ENCODE data around the gene CRYL1.
A peak's percentile ranks its signal among the peaks of the same experiment; 100 is the strongest.

The CRYL1 gene

DNA sequence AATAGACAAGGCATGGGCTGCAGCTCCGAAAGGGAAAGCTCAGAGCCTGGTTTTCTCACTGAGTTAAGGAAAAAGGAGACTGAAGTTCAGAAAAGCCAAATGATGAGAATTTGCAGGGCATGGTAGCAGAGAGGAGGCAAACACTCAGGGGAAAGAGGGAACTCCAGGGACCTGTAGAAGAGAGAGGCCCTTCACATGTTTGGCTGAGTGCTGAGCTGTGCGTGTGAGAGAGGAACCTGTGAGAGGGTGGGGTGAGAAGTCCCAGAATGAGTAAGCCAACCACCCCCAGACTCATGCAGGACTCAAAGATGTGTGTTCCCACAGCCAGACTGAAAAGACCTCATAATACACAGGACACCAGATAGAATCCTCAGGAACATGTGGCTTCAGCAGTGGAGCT is 2.8 kb upstream of the CRYL1 start:
- no peak for DNase-seq (ENCODE audit: low read depth, low spot score)

DNA sequence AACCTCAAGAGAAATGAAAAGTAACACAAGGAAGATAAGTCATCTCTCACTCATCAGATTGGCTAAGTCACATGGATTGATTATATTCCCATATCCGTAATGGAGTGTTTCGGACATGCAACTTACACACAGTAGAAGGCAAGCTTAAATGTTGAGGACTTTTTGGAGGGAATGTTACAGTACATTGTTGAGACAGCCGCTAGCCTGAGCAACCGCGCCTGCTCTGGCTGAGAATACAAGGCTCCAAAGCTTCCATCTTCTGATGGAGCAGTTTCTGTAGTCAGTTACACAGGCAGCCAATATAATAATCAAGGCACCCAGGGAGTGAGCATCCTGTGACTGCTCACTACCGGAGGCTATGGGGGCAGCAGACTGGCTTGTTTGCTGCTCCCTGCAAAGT is 1.0 kb upstream of the CRYL1 start:
- no peak for DNase-seq (ENCODE audit: low read depth, low spot score)

DNA sequence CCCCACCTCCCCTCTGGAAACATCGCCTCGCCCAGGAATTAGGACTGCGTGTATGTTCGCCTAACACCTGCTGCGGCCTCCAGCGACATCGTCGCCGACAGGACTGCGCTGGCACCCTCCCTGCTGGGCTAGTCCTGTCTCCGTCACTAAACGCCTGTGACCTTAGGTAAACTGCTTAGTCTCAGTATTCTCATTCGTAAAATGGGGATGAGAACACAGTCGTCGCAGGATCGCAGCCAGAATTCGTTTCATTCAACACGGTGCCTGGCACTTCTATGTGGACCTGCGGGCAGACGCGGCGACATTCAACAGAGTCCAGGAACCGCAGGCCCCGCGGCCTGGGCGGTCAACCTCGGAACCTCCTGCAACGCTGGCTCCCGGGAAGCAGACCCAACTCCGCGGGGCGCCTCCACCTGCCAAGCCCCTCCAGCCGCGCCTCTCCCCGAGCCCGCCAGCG is 485 bp downstream of the CRYL1 start:
- no peak for DNase-seq (ENCODE audit: low read depth, low spot score)

- no peak for DNase-seq (ENCODE audit: low read depth, low spot score)
Measured at GRCh38 chr13:20521364-20522115, 4.1 kb downstream of the CRYL1 start.

GRCh38 chr13:20519875-20520274 is 5.8 kb downstream of the CRYL1 start:
- DNase-seq (ENCODE audit: low read depth, low spot score) = no peak

DNA sequence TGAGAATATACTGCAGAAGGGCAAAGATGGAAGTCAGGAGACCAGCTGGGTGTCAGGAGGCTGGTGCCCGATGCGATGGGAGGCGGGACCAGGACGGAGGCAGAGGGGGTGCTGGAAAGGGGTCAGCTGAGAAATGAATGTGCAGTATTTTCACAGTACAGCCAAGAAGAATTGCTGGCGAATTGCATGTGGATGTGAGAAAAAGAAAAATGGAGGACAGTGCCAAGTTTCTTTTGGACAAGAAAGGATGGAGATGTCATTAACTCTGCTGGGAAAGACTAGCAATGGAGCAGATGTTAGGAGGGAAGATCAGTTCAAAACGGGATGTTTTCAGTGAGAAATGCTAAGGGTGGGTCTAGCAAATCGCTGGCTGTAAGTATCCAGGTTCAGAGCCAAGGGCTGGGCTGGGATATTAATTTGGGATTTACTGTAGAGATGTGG is 7.0 kb downstream of the CRYL1 start:
- no peak for DNase-seq (ENCODE audit: low read depth, low spot score)

GRCh38 chr13:20514866-20515265 is 10.8 kb downstream of the CRYL1 start:
- no peak for DNase-seq (ENCODE audit: low read depth, low spot score)

DNA sequence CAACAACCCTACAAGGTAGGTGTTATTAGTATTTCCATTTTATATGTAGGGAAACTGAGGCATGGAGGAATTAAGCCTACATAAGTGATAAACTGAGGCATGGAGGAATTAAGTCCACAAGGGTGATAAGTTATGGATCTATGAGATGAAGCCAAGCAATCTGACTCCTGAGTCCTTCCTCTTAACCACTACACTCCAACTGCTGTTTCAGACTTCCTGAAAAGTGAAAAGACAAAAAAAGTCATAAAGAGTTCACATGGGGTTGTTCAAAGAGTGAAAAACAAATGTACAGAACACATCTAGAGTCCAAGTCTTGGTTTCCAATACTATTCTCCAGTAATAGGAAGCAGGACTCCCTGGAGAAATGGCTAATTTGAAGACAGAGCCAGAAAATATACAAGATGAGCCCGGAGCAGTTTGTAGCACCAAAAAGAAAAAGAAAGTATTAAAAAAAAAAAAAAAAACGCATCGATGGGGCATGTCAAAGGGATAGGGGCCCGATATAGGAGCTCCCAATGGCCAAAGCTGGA is 12.1 kb downstream of the CRYL1 start:
- DNase-seq (ENCODE audit: low read depth, low spot score) = no peak

DNA sequence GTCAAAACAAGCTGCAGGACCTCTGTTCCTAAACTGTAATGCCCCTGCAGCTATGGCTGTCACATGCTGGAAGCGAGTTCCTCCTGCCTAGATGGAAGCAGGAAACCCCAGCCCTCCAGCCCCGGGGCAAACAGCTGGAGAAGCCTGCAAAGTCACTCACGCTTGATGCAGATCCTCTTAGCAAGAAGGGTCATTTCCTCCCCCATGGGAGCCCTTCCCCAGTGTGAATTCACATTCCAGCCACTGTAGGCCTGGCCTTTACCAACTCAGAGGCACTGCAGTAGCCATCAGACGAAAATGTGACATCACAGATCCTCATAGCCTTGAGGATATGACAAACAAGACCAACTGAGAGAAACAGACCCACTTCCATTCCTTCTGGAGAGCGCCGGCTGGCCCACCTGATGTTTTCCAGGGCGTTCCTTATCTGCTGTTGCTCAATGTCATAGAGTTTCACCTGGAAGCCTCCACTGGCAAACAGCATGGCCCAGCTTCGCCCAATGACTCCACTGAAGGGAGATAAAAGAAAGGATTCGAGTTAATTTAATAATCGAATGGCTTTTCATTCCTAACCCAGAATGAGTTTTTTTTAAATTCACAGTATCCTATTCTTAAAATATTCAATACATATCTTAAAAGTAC is 13.5 kb downstream of the CRYL1 start:
- DNase-seq (ENCODE audit: low read depth, low spot score) = no peak

- DNase-seq (ENCODE audit: low read depth, low spot score) = no peak
Measured at GRCh38 chr13:20506696-20507095, 19.0 kb downstream of the CRYL1 start.

- no peak for DNase-seq (ENCODE audit: low read depth, low spot score)
Measured at GRCh38 chr13:20505405-20506366, 20.0 kb downstream of the CRYL1 start.

DNA sequence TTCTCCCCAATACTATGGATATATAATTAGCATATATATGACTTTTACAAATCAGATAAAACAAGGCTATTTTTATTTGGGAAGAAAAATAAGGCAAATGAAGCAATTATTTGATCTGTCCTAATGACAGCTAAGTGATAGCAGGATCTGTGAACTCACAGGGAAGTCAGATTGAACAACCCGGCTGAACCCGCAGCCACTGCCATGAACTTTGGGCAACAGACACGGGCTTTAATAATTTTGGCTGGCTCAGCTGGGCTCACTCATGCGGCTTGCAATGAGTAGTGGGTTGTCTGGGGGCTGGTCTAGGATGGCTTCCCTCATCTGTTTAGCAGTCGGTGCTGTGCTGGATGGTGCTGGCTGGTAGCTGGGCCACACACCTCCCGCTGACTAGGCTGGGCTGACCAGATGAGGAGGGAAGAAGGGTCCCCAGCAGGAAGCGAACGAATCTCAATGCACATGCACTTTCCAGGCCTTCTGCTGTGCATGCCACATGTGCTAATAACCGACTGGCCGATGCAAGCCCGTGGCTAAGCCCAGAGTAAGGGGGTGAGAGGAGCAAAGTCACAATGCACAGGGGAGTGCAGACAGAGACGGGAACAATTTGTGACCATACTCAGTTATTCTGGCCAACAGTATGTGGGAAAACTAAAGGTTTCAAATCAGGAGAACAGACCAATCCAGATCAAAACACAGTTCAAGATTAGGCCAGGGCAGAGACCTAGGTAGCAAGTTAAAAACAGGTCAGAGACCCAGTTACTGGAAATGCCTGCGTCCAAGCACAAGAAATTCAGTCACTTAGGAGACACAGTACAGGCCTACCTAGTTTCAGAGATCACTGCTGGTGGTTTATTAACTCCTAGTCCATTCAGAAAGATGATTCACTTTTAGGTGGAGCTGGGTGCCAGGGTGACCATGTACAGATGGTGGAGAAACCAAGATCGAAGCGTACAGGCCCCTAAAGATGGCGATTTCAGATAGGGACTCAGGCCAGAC is 22.3 kb downstream of the CRYL1 start:
- no peak for DNase-seq (ENCODE audit: low read depth, low spot score)

GRCh38 chr13:20501592-20501991 is 24.1 kb downstream of the CRYL1 start:
- no peak for DNase-seq (ENCODE audit: low read depth, low spot score)

- DNase-seq (ENCODE audit: low read depth, low spot score) = no peak
Measured at GRCh38 chr13:20501120-20501519, 24.5 kb downstream of the CRYL1 start.

- no peak for DNase-seq (ENCODE audit: low read depth, low spot score)
Measured at GRCh38 chr13:20499986-20500385, 25.7 kb downstream of the CRYL1 start.

GRCh38 chr13:20498659-20499058 is 27.0 kb downstream of the CRYL1 start:
- no peak for DNase-seq (ENCODE audit: low read depth, low spot score)

DNA sequence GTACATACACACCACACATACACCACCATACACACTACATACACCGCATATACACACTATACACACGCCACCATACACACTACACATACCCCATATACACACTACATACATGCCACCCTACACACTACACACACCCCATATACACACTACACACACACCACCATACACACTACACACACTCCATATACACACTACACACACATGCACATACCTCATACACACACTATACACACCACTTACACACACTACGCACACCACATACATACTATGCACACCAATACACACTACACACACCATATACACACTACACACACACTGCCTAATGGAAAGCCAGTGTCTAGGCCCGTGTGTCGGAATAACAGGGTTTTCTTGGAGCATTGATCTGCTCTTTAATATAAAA is 27.5 kb downstream of the CRYL1 start:
- no peak for DNase-seq (ENCODE audit: low read depth, low spot score)

GRCh38 chr13:20497006-20497775 is 28.5 kb downstream of the CRYL1 start:
- no peak for DNase-seq (ENCODE audit: low read depth, low spot score)

DNA sequence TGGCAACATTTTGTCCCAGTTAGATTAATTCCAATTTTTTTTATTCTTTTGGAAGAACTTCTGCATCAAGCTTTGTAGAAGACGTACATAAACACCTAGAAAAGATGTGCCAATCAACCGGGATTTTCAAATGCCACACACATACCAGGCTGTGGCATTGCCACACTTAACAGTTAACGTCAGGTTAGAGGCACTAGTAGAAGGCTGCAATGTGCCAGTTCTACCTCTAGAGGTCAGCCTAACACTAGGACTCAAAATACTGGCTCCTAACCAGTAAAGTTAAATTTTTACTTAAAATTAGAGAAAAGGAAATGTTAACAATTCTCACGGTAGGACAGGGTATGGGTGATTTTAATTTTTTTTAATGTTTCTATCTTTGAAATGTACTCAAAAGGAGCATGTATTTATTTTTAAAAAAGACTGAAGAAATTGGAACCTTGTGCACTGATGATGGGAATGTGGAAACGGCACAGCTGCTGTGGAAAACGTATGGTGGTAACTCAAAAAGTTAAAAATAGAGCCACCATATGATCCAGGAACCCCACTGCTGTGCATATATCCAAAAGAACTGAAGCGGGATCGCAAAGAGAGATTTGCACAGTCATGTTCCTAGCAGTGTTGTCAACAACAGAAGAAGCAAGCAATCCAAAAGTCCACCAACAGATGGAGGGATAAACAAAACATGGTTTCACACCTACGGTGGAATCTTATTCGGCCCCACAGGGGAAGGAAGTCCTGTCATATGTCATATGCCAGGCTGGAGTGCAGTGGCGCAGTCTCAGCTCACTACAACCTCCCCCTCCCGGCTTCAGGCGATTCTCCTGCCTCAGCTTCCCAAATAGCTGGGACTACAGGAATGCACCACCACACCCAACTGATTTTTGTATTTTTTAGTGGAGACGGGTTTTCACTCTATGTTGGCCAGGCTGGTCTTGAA is 30.3 kb downstream of the CRYL1 start:
- DNase-seq (ENCODE audit: low read depth, low spot score) = peak; percentile 35
